Subcutaneous adipose tissue (tissue), 4 donors: ENCODE results near the gene RCAN1. TPM values are rescaled to one million over a fixed set of nuclear protein-coding genes. Genes with fewer than 3 reads are reported as not detected.

Experiments used
- total RNA-seq, 4 donors: library from RNA; depleted of rRNA; stranded (reverse); fragments of >200 nt; gene quantifications; one replicate each; pipeline ENCODE4 v1.1.0, GENCODE V29; 2016
- TF ChIP-seq, protein P1 (sequence below): fragments of 450-650 bp; IDR thresholded peaks from one replicate; pipeline ENCODE4 v1.5.1; 2016; ENCODE audit warnings: low read depth, mild to moderate bottlenecking, control low read depth, antibody characterized with exemption, moderate library complexity

The RCAN1 gene
- total RNA-seq, 4 donors from 2014 or later = 28.8 to 68.3 (median 47.0) TPM

DNA sequence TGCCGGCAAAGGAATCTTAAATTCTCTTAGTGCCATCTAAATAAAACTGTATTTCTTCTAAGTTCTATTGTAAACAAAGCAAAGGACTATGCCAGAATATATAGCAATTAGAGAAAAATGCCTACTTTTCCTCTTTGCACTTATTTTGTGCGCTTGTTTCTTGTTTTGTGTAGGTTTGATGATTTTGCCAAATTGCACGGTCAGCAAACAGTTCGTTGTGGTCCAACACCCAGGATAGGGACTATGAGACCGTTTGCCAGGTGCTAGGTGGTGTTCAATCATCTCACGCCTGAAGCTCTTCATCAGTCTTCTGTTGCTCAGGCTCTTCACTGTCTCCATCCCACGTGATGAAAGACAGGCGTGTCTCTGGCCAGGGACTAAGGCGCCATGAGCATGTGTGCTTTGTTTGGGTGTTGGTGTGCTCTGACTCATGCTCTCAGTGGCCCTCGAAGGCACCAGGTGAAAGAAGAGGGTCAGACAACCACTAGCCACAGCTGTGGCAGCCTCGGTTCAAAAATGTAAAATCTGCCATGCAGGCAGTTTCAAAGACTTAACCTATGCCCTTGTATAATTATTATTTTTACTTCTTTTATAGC lies 66.0 kb downstream of the RCAN1 start:
- TF ChIP-seq, protein P1, sequence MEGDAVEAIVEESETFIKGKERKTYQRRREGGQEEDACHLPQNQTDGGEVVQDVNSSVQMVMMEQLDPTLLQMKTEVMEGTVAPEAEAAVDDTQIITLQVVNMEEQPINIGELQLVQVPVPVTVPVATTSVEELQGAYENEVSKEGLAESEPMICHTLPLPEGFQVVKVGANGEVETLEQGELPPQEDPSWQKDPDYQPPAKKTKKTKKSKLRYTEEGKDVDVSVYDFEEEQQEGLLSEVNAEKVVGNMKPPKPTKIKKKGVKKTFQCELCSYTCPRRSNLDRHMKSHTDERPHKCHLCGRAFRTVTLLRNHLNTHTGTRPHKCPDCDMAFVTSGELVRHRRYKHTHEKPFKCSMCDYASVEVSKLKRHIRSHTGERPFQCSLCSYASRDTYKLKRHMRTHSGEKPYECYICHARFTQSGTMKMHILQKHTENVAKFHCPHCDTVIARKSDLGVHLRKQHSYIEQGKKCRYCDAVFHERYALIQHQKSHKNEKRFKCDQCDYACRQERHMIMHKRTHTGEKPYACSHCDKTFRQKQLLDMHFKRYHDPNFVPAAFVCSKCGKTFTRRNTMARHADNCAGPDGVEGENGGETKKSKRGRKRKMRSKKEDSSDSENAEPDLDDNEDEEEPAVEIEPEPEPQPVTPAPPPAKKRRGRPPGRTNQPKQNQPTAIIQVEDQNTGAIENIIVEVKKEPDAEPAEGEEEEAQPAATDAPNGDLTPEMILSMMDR = no peak

DNA sequence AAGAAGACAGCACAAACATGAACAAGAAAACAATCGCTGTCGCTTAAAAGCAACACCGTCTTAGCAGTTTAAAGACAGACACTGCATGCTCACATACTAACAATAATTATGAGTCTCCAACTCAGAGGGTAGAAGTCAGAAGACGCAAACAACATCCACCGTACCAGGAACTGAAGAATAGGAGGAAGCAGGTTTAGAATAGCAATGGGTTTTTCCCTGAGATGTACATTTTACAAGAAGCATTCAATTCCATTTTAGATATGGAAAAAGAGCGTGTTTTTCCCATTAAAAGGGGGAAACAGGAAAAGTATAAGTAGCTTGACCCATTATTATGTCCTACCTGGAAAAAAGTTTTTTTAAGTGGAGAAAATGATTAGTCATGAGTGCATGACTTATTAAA lies 68.4 kb downstream of the RCAN1 start:
- TF ChIP-seq, protein P1 = no peak

DNA sequence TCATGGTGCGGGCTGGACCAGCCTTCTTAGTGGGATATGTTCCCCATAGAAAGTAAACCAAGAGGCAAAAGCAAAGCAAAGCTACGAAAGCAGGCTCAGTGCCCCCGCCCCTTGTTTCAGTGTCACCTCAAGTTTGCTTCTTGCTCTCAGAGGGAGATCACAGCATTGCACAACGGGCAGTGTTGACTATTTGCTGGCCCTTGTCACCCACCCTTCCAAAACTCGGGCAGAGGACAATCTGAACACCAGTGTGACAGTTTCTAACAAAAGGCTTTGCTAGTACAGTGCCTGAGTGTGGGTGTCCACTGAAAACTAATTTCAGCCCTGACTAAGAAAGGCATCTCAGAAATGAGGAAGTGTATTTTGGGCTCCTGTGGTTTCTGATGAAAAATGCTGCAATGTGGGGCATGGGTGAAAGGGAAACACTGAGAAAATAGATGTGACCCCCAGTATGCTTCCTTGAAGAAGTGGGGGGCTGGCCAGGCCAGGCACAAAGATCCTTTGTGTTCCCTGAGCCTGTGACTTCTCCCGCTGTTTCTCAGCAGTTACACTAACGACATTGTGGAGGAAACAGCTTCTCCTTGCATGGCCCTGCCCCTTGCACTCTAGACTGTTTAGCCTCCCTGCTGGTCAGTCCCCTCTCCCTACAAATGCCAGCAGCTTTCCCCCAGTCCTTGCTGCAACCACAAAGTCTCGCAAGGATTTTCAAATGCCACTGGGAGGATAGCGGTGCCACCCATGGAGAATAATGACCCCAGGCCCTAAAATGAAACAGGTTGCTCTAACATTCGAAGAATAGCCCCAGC lies 69.6 kb downstream of the RCAN1 start:
- TF ChIP-seq, protein P1 = no peak

DNA sequence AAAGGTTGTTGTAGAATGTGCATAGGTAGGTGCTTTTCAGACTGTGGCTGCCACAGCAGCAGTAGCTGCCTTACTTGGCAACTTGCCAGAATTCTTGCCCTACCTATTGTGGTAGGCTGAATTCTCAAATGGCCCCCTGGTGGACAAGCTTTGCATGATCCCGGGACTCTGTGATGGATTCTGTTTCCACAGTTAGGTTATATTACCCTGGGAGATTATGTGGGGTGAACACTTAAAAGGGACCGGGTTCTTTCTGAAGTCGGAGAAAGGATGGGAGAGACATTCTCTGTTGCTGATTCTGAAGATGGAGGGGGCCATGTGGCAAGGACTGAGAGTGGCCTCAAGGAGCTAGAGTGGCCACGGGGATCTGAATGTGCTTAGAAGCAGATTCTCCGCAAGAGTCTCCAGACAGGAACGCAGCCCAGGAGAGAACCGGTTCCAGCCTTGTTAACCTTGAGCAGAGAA lies 70.8 kb downstream of the RCAN1 start:
- TF ChIP-seq, protein P1 = no peak

DNA sequence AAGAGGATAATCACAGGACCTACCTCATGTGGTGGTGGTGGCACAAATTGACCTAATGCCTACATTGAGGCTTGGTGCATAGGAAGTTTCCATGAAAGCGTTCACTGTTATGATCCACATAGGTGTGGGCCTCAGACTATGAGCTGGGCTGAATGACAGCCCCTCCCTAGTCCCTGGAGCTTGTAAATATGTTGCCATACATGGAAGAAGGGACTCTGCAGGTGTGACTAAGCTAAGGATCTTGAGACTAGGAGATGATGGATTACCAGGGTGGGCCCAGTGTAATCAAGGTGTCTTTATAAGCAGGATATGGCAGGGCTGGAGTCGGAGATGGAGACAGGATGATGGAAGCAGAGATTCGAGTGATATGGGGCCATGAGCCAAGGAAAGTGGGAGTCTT lies 71.9 kb downstream of the RCAN1 start:
- TF ChIP-seq, protein P1 = no peak

DNA sequence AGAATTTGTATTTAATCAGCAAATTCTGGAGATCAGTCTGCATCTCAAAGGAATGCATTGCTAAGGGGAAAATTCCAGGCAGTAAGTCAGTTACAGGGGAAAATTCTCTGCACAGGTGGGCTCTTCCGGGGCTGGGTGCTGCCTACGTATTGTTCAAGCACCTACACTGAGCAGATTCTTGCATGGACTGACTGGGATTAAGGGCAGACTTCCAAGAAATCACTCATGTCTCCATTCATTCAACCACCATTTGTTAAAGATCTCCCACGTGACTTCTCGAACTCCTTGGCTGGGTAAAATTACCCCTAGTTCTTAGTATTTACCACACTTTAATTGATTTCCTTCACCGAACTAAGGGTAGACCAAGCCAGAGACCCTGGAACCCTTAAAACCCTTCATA lies 74.7 kb downstream of the RCAN1 start:
- TF ChIP-seq, protein P1 = no peak

DNA sequence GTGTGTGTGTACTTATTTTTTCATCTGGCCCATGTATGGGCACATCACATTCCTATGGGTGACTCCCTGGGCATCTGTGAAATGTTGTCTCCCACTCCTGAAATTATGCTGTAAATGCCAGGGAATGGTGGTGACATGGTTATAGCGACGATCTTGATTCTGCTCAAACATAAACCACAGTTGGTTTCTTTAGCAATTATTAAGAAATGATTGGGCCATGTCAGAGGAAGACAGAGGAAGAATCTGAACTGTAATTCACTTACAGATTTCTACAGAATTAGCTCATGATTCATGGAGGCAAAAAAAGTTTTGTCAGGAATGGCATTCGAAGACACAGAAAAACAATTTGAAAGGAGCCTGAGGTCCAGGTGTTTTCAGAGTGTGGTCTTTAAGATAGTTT lies 77.1 kb downstream of the RCAN1 start:
- TF ChIP-seq, protein P1 = no peak
